ENCODE results near the gene SLC10A3.
"Not testable (repeated sequence)": the region's sequence is repeated elsewhere in the genome, so short reads cannot be mapped to it uniquely, and the experiment has no call there.

SLC10A3 gene

DNA sequence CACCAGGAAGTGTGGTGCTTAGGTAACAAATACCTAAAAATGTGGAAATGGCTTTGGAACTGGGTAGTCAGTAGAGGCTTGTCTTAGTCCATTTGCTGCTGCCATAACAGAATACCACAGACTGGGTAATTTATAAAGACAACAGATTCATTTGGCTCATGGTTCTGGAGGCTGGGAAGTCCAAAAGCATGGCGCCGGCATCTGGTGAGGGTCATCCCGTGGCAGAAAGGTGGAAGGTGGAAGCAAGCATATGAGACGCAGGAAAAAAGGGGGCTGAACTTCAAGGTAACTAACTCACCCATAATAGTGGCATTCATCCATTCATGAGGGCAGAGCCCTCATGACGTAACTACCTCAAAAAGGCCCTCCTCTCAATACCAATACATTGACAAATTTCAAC is 19.0 kb upstream of the SLC10A3 start:
- no peak for FAIRE-seq

DNA sequence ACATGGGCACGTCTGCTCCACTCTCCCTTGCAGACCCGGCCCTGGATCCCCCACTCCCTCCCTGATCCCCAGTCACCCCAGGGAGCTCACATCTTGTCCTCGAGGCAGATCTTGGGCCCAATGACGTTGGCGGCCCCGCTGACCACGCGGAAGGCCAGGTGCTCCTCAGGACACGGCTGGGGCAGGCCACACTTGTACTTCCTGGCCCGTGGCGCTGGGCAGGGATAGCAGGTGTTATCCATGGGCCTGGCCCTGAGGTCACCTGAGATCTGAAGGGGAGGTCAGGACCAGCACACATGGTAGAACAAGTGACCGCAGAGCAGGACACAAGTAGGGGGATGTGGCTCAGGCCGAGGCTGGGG is 17.9 kb upstream of the SLC10A3 start:
- FAIRE-seq: no peak

DNA sequence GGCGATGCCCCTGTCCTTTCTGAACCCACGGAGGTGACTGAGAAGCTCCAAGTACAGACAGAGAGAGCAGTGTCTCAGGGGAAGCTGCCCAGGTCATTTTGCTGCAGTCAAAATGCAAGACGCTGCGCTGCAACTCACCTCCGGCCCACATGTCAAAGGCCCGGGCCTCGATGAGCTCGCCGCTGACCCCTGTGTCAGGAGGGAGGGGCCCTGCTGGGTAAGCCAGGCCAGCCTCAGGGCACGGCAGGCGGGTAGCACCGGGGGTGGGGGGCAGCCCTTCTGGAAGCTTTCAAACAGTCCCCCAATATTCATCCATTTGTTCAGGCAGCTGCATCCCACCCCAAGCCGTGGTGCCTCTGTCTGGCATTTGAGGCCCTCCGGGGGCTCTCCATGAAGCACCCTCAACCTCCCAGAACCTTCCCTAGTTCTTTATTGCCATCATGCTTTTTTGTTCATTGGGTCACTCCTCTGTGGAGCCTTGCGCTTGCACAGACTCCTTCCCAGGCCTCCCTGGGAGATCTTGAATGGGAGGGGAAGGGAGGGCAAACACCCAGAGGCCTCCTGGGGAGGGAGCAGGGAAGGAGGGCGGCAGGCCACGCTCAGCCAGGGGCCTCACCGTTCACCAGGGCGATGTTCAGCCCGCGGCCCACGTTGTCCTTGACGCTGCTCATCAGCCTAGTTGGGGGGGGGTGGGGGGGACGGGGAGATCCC is 17.4 kb upstream of the SLC10A3 start:
- no peak for FAIRE-seq

DNA sequence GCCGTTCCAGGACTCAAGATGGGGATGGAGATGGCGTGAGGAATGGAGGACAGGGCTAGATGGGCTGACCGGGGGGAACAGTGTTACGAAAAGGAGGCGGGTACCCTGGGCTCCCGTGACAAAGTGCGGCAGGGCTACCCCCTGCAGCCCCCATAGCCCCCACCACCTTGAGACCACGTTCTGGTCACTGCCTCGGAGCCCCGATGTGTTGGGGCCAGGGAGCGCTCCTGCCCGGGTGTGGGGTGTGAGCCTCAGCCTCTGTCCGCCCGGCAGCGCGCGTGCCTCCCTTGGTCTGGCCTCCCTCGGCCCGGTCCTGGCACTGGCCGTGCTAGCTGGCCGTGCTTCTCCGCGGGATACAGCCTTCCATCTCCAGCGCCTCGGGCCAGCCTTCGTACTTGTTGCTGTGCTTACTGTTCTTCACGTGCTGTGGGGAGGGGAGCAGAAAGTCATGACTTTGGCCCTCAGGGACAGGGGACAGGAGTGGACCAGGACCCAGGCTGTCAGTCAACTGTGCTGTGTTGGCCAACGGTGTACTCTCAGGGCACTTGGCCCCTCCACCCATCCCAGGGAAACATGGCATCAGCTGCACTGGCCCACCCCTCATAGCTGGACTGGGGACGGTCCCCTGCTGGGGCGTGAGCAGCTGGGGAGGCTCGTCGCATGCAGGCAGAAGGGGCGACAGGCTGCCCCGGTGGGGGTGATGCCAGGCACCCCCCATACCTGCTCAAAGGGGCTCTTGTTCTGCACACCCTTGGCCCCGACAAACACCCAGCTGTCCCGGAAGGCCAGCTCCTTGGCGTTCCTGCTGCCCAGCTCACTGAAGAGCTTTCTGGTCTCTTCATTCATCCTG is 16.3 kb upstream of the SLC10A3 start:
- no peak for FAIRE-seq

DNA sequence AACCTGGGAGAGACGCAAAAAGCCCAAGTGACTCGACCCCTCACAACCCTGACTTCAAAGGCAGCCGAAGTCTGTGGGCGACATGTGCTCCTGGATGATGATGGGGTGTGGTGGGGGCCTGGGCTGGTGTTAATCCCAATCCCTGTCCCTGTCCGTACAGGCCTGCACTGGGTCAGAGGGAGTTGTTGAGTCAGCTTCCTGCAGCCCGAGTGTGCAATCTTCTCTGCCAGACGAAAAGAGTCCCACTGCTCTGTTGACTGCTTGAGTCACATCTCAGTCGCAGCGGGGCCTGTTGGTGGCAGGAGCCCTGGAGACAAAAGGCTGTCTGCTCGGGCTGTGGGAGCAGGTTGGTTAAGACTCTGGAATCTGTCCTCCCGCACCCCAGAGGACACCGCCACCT is 15.3 kb upstream of the SLC10A3 start:
- no peak for FAIRE-seq

DNA sequence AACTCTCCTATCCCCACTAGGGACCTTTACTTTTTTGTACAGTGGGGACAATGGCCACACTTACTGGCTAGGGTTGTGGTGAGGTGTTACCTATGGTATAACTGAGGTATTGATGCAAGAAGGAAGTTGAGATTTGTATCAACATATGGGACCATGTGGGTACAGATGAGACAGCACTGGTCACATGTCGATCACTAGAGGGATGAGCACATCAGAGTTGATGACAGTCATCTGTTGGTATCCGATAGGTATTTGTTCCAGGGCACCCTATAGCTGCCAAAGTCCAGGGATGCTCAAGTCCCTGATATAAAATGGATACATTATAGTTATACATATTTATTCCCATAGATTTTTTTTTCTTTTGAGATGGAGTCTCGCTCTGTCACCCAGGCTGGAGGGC is 12.6 kb upstream of the SLC10A3 start:
- FAIRE-seq: no peak

DNA sequence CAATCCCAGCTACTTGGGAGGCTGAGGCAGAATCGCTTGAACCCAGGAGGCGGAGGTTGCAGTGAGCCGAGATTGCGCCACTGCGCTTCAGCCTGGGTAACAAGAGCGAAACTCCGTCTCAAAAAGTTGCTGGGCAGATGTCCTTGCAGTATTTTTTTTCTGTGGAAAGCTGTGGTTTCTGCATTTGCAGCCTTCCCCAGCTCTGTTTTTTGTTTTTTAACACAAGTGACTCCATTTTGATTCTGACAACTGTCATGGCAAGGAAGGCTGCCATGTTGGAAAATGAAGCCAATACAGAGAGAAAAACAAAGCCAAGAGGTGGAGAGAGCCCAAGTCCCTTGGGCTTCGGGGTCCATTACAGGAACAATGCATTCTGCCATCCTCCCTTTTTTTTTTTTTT is 11.7 kb upstream of the SLC10A3 start:
- FAIRE-seq: no peak

DNA sequence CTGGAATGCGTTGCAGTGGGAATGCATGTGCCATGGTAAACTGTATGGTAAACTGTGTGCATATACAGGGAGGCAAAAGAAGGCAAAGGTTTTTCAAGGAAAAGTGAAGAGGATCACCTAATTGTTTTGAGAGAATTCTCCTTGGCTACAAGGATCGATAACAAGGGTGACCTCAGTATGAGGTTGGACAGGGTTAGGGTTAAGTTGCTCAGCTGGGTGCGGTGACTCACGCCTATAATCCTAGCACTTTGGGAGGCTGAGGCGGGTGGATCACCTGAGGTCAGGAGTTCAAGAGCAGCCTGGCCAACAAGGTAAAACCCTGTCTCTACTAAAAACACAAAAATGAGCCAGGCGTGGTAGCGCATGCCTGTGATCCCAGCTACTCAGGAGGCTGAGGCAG is 11.0 kb upstream of the SLC10A3 start:
- FAIRE-seq: not testable (repeated sequence)

DNA sequence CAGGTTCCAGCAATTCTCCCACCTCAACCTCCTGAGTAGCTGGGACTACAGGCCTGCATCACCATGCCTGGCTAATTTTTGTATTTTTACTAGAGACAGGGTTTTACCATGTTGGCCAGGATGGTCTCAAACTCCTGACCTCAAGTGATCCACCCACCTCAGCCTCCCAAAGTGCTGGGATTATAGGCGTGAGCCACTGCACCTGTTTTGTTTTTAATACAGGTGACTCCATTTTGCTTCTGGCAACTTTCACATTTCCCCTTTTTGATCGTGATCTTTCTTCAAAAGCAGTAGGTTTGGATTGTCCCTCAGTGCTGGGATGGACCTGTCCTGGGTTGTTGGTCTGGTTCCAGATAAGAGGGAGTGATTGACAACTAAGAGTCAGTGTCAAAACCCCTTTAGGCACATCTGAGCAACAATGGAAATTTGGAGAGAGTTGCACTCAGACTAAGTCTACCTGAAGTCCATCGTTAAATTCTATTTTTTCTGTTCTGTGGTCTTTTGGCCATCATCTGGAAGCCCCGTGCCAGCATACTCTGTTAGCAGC is 6.2 kb upstream of the SLC10A3 start:
- FAIRE-seq: not testable (repeated sequence)

DNA sequence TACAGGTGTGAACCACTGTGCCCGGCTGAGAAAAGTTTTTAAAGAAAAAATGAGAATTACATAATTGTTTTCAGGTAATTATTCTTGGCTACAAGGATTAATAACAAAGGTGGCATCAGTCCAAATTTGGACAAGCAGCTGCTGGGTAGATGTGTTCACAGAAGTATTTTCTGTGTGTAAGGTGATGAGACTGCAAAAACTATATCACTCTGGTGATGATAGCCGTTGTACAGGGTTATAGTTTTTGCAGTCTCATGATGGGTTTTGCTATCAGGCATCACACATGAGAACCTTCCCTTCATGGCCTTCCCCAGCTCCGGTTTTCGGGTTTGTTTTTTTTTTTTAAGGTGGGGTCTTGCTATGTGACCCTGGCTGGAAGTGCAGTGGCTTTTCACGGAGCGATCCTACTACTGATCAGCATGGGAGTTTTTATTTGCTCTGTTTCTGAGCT is 5.1 kb upstream of the SLC10A3 start:
- FAIRE-seq: no peak

DNA sequence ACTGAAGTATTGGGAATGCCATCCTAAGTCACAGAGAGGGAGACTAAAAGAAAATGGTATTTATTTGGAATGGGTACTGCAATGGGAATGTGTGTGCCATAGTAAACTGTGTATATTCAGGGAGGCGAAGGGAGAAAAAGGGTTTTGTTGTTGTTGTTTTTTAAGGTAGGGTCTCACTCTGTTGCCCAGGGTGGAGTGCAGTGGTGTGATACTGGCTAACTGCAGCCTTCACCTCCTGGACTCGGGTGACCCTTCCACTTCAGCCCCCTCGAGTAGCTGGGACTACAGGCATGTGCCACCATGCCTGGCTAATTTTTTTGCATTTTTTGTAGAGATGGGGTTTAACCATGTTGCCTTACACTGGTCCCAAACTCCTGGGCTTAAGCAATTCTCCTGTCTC is 4.3 kb upstream of the SLC10A3 start:
- FAIRE-seq: no peak

DNA sequence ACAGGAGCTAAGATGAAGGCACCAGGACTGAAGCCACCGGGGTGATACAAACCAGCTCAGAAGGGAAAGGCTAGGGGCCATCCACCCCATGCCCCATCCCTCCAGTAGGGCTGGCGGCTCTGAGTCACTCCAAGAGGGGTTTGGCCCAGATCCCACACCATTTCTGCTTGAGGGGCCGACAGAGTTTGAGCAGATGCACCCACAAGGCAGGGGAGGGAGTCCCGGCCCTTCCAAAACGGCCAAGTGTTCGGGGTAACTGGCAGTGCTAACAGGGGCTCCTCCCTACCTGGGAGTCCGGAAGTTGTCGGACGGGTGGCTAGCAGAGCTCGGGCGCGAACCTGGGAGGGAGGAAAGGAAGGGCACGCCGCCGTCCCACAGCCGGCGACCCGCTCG is 412 bp downstream of the SLC10A3 start:
- no peak for FAIRE-seq

DNA sequence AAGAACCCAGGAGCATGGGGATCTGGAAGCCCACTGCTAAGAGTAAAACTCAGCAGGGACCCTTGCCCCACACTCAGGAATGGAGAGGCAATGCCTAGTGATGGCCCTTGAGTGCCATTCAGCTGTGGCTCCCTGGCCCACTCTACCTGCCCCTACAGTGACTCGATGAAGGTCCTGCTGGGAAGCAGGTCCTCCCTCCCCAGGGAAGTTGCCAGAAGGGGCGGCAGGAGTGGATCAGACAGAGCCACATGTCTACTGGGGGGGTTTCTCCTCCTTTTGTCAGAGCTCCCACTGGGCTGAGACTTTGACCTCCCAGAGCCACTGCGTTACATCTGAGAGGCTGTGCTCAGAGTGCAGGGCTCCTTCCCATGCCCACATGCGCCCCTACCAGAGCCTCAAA is 1.2 kb downstream of the SLC10A3 start:
- FAIRE-seq: no peak

DNA sequence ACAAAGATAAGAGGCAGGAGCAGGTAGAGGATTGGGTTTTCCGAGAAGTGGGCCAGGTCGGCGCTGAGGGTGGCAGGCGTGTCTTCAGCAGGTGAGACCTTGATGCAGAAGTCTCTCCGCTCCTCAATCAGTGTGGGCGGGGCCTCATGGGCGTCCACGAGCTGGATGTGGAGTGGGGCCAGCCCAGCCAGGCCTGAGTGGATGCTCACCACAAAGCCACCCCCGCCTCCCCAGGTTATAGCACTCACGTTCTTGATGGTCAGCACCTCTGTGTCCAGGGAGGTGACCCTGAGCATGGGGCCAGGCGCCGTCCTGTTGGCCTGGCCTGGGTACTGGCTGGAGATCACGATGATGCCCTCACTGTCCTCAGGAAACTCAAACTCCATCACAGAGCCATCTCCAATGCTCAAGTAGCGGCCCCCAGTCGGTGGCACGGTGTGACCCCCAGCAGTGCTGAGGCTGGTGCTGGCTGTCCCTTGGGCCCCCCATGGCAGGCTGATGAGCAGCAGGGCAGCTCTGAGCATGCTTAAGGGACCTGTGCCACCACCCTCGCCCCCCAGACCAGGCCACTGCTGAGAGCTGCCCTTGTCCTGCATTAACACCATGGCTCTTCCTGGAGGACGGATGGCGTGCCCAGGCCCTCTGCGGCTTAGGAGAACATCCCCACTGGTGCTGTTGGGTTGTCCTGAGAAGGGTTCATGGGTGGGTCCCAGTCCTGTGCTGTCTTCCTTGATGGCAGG is 1.9 kb downstream of the SLC10A3 start:
- no peak for FAIRE-seq

DNA sequence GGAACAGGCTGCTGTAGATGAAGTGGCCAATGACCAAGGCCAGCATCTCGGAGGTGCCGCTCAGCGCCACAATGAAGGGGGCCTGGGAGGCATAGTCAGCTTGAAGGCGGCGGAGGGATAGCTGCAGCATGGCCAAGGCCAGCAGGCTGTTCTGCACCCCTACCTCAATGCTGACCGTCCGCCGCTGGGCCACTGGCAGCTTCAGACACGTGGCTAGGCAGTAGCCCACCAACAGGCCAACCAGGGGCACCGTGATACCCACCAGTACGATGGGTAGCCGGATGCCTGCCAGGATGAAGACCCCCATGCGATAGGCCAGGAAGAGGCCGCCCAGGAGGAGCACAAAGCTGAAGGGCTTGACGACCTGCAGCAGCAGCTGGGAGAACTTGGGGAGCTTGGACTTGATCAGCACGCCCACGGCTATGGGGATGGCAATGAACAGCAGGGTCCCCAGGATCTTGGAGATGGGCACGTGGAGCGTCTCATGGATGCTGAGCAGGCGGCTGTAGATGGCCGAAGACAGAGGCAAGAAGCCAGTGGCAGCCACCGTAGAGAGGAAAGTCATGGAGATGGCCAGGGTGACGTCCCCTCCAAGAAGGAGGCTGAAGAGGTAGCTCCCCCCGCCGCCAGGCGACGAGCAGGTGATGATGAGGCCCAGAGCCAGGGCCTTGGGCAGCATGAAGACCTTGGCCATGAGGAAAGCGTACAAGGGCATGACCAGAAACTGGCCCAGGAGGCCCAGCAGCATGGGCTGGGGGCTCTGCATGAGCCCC is 2.7 kb downstream of the SLC10A3 start:
- no peak for FAIRE-seq

DNA sequence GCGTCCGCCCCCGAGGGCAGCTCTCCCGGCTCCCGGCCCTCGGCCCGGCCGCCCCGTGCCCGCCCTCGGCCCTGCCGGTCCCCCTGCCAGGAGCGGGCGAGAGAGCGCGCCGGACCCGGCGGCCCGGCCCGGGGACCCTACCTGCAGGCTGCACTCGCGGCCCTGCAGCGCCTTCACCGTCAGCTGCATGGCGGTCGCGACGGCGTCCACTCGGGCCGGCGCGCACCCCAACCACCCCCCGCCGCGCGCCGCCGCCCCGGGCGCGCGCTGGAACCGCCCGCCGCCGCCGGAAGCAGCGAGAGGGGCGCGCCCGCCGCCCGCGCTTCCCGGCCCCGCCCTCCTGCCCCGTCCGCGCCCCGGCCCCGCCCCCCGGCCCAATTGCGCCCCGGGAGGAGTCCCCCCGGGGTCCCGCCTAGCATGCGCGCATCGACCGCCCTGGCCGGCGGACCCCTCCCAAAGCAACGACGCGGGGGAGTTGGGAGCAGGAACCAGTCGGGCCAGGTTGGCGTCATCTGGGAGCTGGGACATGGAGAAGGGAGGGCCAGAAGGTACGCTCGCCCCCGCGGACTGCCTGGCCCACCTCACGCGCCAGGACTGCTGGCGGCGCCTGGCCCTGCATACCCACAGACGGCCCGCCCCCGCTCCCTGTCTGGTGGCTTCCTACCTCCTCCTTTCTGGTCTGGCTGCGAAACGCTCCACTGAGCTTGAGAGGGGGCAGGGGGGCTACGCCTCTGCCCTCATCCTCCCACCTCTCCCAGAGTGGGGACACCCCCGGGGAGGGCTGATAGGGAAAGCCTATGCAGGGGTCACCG is 3.8 kb downstream of the SLC10A3 start, which contains the start of gene UBL4A:
Gene UBL4A (minus strand): TSS at position 220 of the 812 bp plus-strand sequence. CDS start 31 bp downstream, at position 189.
- FAIRE-seq: no peak

DNA sequence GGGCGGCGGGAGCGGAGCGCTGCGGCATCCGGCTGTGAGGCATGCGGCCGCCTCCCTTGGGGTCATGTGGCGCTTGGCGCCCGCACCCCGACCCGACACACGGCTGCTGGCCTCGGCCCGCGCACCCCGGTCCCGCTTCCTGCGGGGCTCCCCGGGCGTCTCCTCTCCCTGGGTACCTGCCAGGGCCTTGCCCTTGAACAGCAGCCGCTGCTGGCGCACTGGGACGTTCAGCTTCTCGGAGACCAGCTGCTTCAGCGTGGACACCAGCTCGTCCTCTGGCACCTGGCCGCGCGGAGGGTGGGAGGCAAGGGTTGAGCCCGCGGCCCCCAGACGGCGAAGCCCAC is 4.4 kb downstream of the SLC10A3 start:
- FAIRE-seq: no peak

DNA sequence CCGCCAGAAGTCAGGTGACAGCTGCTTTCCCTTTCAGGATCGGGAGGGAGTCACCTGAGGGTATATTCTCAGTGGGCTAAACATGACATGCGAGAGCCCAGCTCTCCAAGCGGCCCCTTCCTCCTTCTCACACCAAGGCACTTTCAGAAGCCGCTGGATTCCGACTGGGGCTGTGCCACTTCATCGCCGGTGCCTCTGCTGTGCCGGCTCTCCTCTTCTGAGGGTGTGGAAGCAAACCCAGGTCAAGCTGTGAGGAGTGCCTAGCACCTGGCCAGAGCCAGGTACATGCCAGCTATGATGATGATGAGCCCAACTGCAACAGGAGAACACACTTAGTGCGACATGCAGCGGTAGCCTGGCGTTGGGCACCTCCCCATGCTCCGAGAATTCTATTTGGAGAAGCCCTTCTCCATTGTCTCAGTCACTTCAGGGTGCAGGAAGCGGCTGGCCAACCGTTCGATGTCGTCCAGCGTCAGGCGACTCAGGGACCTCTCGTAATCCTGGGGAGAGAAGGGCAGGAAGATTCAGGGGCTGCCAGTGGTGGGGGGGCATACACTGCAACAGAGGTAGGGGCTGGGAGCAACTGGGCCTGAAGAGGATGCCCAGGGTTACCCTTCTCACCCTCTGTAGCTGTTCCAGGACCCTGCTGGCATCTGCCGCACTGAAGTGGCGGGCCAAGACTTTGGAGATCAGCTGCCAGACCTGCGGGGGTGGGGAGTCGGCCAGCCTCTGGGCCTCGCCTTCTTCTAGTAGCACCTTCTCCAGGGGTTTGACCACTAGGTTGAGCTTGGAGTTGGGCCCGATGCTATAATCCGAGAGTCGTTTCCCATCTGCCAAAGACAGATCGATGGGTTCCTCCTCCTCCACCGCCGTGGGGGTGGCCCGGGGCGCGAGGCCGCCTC is 5.0 kb downstream of the SLC10A3 start:
- no peak for FAIRE-seq

DNA sequence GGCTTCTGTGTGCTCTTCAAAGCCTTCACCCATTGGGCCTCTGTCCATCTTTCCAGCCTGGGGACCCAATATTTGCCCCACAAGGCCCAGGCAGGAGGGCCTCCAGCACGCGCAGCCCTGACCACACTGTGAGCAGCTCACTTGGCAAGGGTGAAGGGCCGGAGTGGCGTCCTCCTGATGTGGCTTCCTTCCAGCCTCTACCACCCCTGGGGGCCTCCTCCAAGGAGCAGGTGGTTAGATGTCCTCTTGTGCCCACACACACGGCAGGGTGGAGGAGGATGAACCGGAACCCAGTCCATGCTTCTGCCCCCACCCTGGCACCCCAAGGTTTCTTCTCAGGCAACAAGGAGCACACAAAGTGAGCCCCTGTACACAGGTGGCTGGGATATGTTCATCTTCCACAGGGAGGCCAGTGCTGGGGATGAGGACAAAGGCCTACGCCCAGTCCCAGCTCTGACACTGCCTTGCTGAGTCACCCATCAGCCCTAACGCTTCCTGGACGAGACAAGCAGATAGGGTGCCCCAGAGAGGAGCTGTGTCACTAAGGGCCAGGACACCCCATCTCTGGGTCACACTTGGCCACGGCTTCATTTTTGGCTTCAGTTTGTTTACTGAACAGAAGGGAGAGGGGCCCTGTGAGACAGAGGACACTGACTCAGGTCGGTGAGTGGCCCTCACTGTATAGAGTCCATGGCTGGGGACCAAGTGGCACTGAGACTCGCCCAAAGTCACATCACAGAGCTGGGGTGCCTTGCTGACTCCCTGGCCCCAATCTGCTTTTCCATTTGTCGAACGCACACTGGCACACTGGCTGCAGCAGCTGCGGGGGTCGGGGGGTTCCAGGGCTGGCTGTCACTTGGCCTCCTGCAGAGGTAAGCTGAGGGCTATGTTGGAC is 5.9 kb downstream of the SLC10A3 start:
- no peak for FAIRE-seq

DNA sequence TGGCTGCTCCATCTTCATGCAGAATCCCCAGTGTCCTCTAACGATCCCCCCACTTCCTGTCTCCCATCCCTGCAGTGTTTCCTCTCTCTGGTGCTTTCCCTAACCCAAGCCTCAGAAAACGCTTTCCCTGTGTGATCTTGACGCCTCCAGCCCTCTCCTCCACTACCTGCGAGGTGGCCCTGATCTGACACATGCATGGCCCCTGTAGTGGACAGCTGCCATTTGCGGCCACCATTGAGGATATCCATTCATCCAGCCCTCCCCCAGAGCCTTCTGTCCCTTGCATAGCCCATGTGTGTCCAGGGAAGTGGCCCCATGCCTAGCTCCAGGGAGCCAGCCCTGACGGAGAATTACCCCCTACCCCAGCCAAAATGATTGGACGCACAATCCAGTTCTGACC is 7.1 kb downstream of the SLC10A3 start:
- FAIRE-seq: no peak
